Suppressor macrophage (primary cell): ENCODE results near the gene CRACDL.

Experiments used
- DNase-seq, 4 experiments: peaks; one replicate each; pipeline ENCODE4 v3.0.0-alpha.2; 2020 to 2022

CRACDL gene

GRCh38 chr2:98822301-98823164 lies 113.5 kb downstream of the CRACDL start:
- DNase-seq = peak; percentile 61 to 82 (median 68)

GRCh38 chr2:98821629-98822135 lies 114.3 kb downstream of the CRACDL start:
- DNase-seq = no peak

GRCh38 chr2:98819231-98819766 lies 116.7 kb downstream of the CRACDL start:
- DNase-seq = no peak

GRCh38 chr2:98818164-98818563 lies 117.9 kb downstream of the CRACDL start:
- DNase-seq = no peak

- DNase-seq = no peak
These were observed 119.7 kb downstream of the CRACDL start for GRCh38 chr2:98816281-98816680.

GRCh38 chr2:98815795-98816194 lies 120.2 kb downstream of the CRACDL start:
- no peak for DNase-seq

GRCh38 chr2:98811766-98812165 lies 124.3 kb downstream of the CRACDL start:
- peak in 2 of 4 experiments; percentile 41 to 50 for DNase-seq

GRCh38 chr2:98810588-98810928 lies 125.5 kb downstream of the CRACDL start:
- DNase-seq = no peak

GRCh38 chr2:98809878-98810587 lies 126.0 kb downstream of the CRACDL start:
- no peak for DNase-seq

- no peak for DNase-seq
These were observed 126.9 kb downstream of the CRACDL start for GRCh38 chr2:98809116-98809515.

GRCh38 chr2:98808546-98808945 lies 127.5 kb downstream of the CRACDL start:
- no peak for DNase-seq

GRCh38 chr2:98807929-98808328 lies 128.1 kb downstream of the CRACDL start:
- no peak for DNase-seq

- DNase-seq = peak in 3 of 4 experiments; percentile 26 to 40 (median 29)
These were observed 128.8 kb downstream of the CRACDL start for GRCh38 chr2:98807221-98807620.

- no peak for DNase-seq
These were observed 129.8 kb downstream of the CRACDL start for GRCh38 chr2:98806236-98806697.

- peak; percentile 77 to 93 (median 88) for DNase-seq
These were observed 130.4 kb downstream of the CRACDL start for GRCh38 chr2:98805412-98806171.

- no peak for DNase-seq
These were observed 131.3 kb downstream of the CRACDL start for GRCh38 chr2:98804736-98805135.

GRCh38 chr2:98804265-98804650 lies 131.8 kb downstream of the CRACDL start:
- DNase-seq = no peak

- no peak for DNase-seq
These were observed 132.4 kb downstream of the CRACDL start for GRCh38 chr2:98803405-98804264.

GRCh38 chr2:98802344-98802743 lies 133.7 kb downstream of the CRACDL start:
- DNase-seq = no peak

- no peak for DNase-seq
These were observed 134.1 kb downstream of the CRACDL start for GRCh38 chr2:98801921-98802321.

- no peak for DNase-seq
These were observed 134.7 kb downstream of the CRACDL start for GRCh38 chr2:98801286-98801685.
